ENCODE results near the gene OR10A3. TPM values are rescaled to one million over a fixed set of nuclear protein-coding genes. Genes with fewer than 3 reads are reported as not detected.

Gene OR10A3
- total and polyA plus RNA-seq, 11 donors, result not detected

- DNase-seq, result no peak
- no peak for ATAC-seq
- 44 to 59% (median 54%) methylated on average over 5 of the region's 5 CpGs for WGBS, 4 donors
- peaks cover 0 to 6% (median 0%) of the 10 kb centered on the region in 12 donors for H3K9me3 ChIP-seq
- intact Hi-C loops (cut with DNase I), result loop anchor here in 4 of 10 donors (10.0 kb wide), 1 partner anchor 196 kb away; no protein-coding TSS in a partner anchor
- H3K27me3 ChIP-seq, result peaks cover 0 to 7% (median 0%) of the 10 kb centered on the region in 9 donors
- no peak overlapping the region for H3K27ac ChIP-seq
- no peak overlapping the region for H3K4me3 ChIP-seq
- H3K4me1 ChIP-seq, result no peaks in the 10 kb centered on the region
- H3K36me3 ChIP-seq, result no peaks in the 10 kb centered on the region
- TF ChIP-seq POLR2A (IDR thresholded peaks at IDR 0.05) (no peak), CTCF (IDR thresholded peaks at IDR 0.05) (no peak)
These were observed 42.7 kb downstream of the OR10A3 start for GRCh38 chr11:7898666-7899283.

DNA sequence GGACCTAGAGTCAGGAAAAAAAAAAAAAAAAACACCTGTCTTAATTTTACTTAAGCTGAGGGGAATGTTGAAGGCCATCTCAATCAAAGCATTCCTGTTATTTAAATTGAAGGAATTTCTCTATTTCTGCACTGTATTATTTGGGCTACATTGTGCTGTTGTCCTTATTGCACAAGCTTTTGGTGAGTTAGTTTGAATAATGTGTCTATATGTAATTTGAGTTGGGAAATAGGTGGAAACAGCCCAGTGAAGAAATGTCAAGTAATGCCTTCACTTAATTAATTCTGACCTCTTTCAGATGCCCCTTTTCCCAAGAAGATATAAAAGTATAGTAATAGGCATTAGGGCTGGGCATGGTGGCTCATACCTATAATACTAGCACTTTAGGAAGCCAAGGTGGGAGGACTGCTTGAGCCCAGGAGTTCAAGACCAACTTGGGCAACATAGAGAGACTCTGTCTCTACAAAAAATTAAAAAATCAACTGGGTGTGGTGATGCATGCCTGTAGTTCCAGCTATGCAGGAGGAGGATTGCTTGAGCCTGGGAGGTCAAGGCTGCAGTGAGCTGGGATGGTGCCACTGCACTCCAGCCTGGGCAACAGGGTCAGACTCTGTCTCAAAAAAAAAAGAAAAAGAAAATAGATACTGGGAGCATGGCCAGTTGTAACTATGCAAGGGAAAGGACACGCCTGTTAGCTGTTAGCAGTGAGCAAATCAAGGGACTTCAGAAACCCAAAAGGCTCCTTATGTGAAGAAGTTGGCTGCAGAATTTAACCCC, 45.3 kb downstream of the OR10A3 start:
- Histone ChIP-seq H3K4me3 (no peak overlapping the region), H3K27ac (no peak overlapping the region), H3K9me3 (peaks cover 0 to 6% (median 0%) of the 10 kb centered on the region in 12 donors), H3K27me3 (peaks cover 0 to 3% (median 0%) of the 10 kb centered on the region in 9 donors), H3K4me1 (peaks cover 0 to 8% (median 0%) of the 10 kb centered on the region in 12 donors), H3K36me3 (no peaks in the 10 kb centered on the region)
- intact Hi-C loops (cut with DNase I), result loop anchor here in 4 of 10 donors (10.0 kb wide), 1 partner anchor 199 kb away; no protein-coding TSS in a partner anchor
- 44 to 66% (median 51%) methylated on average over 1 of the region's 1 CpG for WGBS, 4 donors
- DNase-seq, result no peak
- TF ChIP-seq CTCF (IDR thresholded peaks at IDR 0.05) (no peak), POLR2A (IDR thresholded peaks at IDR 0.05) (no peak)
- ATAC-seq, result no peak

DNA sequence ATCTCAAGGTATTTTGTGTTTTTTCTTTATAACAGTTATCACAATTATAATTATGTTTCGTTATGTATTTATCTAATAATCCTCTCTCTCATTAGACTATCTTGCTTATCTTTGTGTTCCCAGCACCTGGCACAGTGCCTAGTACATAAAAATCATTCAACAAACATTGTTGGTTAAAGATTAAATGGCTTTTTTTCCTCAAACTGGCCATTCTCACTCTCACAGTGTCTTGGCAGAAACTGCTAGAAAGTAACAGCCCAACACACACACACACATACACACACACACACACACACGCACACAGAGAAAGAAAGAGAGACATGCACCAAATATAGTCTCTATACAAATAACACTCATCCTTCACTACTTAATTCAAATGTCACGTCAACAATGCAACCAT, 47.3 kb downstream of the OR10A3 start:
- DNase-seq, result no peak
- Histone ChIP-seq H3K36me3 (no peaks in the 10 kb centered on the region), H3K4me1 (peaks cover 0 to 8% (median 0%) of the 10 kb centered on the region in 12 donors), H3K27me3 (peaks cover 0 to 3% (median 0%) of the 10 kb centered on the region in 9 donors), H3K9me3 (peaks cover 0 to 6% (median 0%) of the 10 kb centered on the region in 12 donors), H3K27ac (no peak overlapping the region), H3K4me3 (no peak overlapping the region)
- no peak for TF ChIP-seq CTCF (IDR thresholded peaks at IDR 0.05)
- TF ChIP-seq POLR2A (IDR thresholded peaks at IDR 0.05), result no peak
- no peak for ATAC-seq
- intact Hi-C loops (cut with DNase I), result loop anchor here in 7 of 10 donors (5.0 to 10.0 kb wide), 4 partner anchors 88 to 203 kb away; partner anchors contain the start of gene EIF3F (in 2 of the 7)
- 51 to 64% (median 54%) methylated on average over 3 of the region's 3 CpGs for WGBS, 4 donors

GRCh38 chr11:7893796-7894195, 47.7 kb downstream of the OR10A3 start:
- no peak for TF ChIP-seq CTCF (IDR thresholded peaks at IDR 0.05)
- no peak for TF ChIP-seq POLR2A (IDR thresholded peaks at IDR 0.05)
- peaks cover 0 to 6% (median 0%) of the 10 kb centered on the region in 12 donors for H3K9me3 ChIP-seq
- no peak overlapping the region for H3K4me3 ChIP-seq
- peaks cover 0 to 3% (median 0%) of the 10 kb centered on the region in 9 donors for H3K27me3 ChIP-seq
- H3K4me1 ChIP-seq, result peaks cover 0 to 8% (median 0%) of the 10 kb centered on the region in 12 donors
- ATAC-seq, result no peak
- intact Hi-C loops (cut with DNase I), result loop anchor here in 9 of 10 donors (1.0 to 10.0 kb wide), 6 partner anchors 89 to 204 kb away; partner anchors contain the start of gene EIF3F (in 7 of the 9)
- no peak overlapping the region for H3K27ac ChIP-seq
- no peak for DNase-seq
- WGBS, 4 donors, result 66 to 85% (median 78%) methylated on average over 2 of the region's 2 CpGs
- no peaks in the 10 kb centered on the region for H3K36me3 ChIP-seq
